H1 (cell line): ENCODE results near the gene SLC26A8. TPM values are rescaled to one million over a fixed set of nuclear protein-coding genes. Genes with fewer than 3 reads are reported as not detected.

Experiments
- BCL11A ChIP-seq, 2 experiments: IDR thresholded peaks; one replicate each; pipeline ENCODE4 v1.6.1; 2011; ENCODE audit warnings: low read depth in 2 of 2, low read length in 2 of 2, mild to moderate bottlenecking in 2 of 2
- YY1 ChIP-seq: IDR thresholded peaks from 2 replicates; pipeline ENCODE4 v1.6.1; 2011; ENCODE audit warnings: low read depth, mild to moderate bottlenecking, low read length
- polyA plus RNA-seq, 7 experiments: library from polyadenylated mRNA; depleted of rRNA in 3 of 7; stranded (reverse) in 5 of 7; unstranded in 2 of 7; fragments of >200 nt in 5 of 7; fragments of 200-250 nt in 2 of 7; gene quantifications; 1 replicate in 5 of 7; 2 replicates in 1 of 7; 4 replicates in 1 of 7; pipeline versions ENCODE4 v1.2.1 to v1.2.3, GENCODE V29; 2011 to 2013; ENCODE audit warnings: missing spikeins in 2 of 7, mixed read lengths in 2 of 7
- total RNA-seq: library from RNA; stranded (reverse); fragmentation: NEBNext Ultra II Directional; extraction: Animal tissue kit (Norgen Biotek cat#: 25700); gene quantifications from 2 replicates; pipeline ENCODE4 v1.2.1, GENCODE V29; 2021

Gene SLC26A8
- total and polyA plus RNA-seq, 2 of the 8 experiments (the other 6 are each of a cell fraction or from before 2014, with no cell fraction given), result 0.56 to 0.57 TPM

DNA sequence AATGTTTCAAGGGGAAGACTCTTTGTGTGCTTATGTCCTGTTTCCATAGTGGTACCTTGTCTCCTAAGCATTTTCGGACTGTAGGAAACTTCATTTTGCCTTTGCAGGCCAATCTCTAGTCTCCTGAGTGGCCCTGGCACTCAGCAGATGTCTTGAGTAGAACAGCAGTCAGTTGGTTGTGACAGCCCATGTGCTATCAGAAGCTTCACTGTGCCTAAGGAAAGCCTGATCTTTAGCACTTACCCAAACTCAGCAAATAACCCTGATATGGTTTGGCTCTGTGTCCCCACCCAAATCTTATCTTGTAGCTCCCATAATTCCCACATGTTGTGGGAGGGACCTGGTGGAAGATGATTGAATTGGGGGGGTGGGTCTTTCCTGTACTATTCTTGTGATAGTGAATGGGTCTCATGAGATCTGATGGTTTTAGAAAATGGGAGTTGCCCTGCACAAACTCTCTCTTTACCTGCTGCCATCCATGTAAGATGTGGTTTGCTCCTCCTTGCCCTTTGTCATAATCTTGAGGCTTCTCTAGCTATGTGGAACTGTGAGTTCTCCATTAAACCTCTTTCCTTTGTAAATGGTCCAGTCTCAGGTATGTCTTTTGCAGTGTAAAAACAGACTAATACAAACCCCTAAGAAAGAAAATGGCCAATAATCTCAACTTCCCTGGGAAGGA, 87.6 kb downstream of the SLC26A8 start (continued):
- TF ChIP-seq YY1, result no peak
- TF ChIP-seq BCL11A (IDR thresholded peaks at IDR 0.05; ENCODE audit: low read depth in 2 of 2, low read length in 2 of 2), result no peak
